WTC11 (cell line): ENCODE data around the gene ROR2. TPM values are rescaled to one million over a fixed set of nuclear protein-coding genes. Genes with fewer than 3 reads are reported as not detected.

Experiments used
- ATAC-seq: fragments of 200-7000 bp; cut with Tn5 transposase; 2 replicates; pipeline ENCODE4 v1.10.0; 2021; ENCODE audit warnings: mild to moderate bottlenecking, moderate library complexity
- CTCF ChIA-PET: fragments of 300-600 bp; sonication (Branson Sonifier 250); formaldehyde crosslinking; loops from one replicate; lab custom pipeline; 2021; ENCODE audit warnings: antibody characterized with exemption; lab: Charles Lee
- POLR2A ChIA-PET: fragments of 350-600 bp; sonication (Branson Sonifier 250); formaldehyde crosslinking; loops from one replicate; lab custom pipeline; 2021; ENCODE audit warnings: antibody characterized with exemption; lab: Charles Lee
- DNase-seq: peaks from one replicate; pipeline ENCODE4 v3.0.0; 2021; ENCODE audit warnings: low spot score
- H3K27ac Mint-ChIP-seq: 2 replicates; pipeline ENCODE4 v1.8.0; 2021; ENCODE audit warnings: mixed read lengths
- H3K27me3 Mint-ChIP-seq: 2 replicates; pipeline ENCODE4 v1.8.0; 2021; ENCODE audit warnings: low read depth, mild to moderate bottlenecking, moderate library complexity, mixed read lengths
- H3K36me3 Mint-ChIP-seq: 2 replicates; pipeline ENCODE4 v1.8.0; 2021; ENCODE audit warnings: mixed read lengths
- H3K4me1 Mint-ChIP-seq: 2 replicates; pipeline ENCODE4 v1.8.0; 2022; ENCODE audit warnings: mixed read lengths
- H3K4me3 Mint-ChIP-seq: 2 replicates; pipeline ENCODE4 v1.8.0; 2021; ENCODE audit warnings: mild to moderate bottlenecking, moderate library complexity, mixed read lengths
- H3K9me3 Mint-ChIP-seq: 2 replicates; pipeline ENCODE4 v1.8.0; 2021; ENCODE audit warnings: mixed read lengths
- ATF2 ChIP-seq: sonication (generic); formaldehyde crosslinking; IDR thresholded peaks from 2 replicates; pipeline ENCODE4 v1.8.1; 2022; ENCODE audit warnings: low read depth, missing genetic modification reagents, borderline replicate concordance
- ATF3 ChIP-seq: sonication (generic); formaldehyde crosslinking; conservative IDR thresholded peaks from 2 replicates; pipeline ENCODE4 v1.8.1; 2022; ENCODE audit warnings: mild to moderate bottlenecking, missing genetic modification reagents
- CDX4 ChIP-seq: fragments of 250-450 bp; sonication (Bioruptor Pico); IDR thresholded peaks from 2 replicates; pipeline ENCODE4 v1.9.0; 2021; ENCODE audit warnings: moderate library complexity, mild to moderate bottlenecking, inconsistent platforms, borderline replicate concordance
- E2F4 ChIP-seq: sonication (generic); formaldehyde crosslinking; IDR thresholded peaks from 2 replicates; pipeline ENCODE4 v1.8.1; 2022; ENCODE audit warnings: low read depth, mild to moderate bottlenecking, moderate library complexity, missing genetic modification reagents, borderline replicate concordance
- ELF4 ChIP-seq: sonication (generic); formaldehyde crosslinking; IDR thresholded peaks from 2 replicates; pipeline ENCODE4 v1.8.1; 2022; ENCODE audit warnings: low read depth, mild to moderate bottlenecking, moderate library complexity, missing genetic modification reagents
- HMGA2 ChIP-seq: fragments of 250-450 bp; sonication (Bioruptor Pico); IDR thresholded peaks from 2 replicates; pipeline ENCODE4 v1.4.0; 2021; ENCODE audit warnings: mild to moderate bottlenecking, moderate library complexity
- HMGXB4 ChIP-seq: sonication (generic); formaldehyde crosslinking; IDR thresholded peaks from 2 replicates; pipeline ENCODE4 v1.8.1; 2023; ENCODE audit warnings: mild to moderate bottlenecking, moderate library complexity, missing genetic modification reagents
- IRF1 ChIP-seq: sonication (generic); formaldehyde crosslinking; IDR thresholded peaks from 2 replicates; pipeline ENCODE4 v1.8.0; 2023; ENCODE audit warnings: missing genetic modification reagents
- JAZF1 ChIP-seq: fragments of 250-450 bp; sonication (Bioruptor Pico); IDR thresholded peaks from 2 replicates; pipeline ENCODE4 v1.9.0; 2021; ENCODE audit warnings: moderate library complexity, mild to moderate bottlenecking, inconsistent platforms
- MLX ChIP-seq: sonication (generic); formaldehyde crosslinking; IDR thresholded peaks from 2 replicates; pipeline ENCODE4 v1.8.1; 2023; ENCODE audit warnings: mild to moderate bottlenecking, missing genetic modification reagents, moderate library complexity
- MXD4 ChIP-seq: fragments of 250-450 bp; sonication (Bioruptor Pico); IDR thresholded peaks from 2 replicates; pipeline ENCODE4 v1.8.0; 2021; ENCODE audit warnings: mild to moderate bottlenecking, moderate library complexity, borderline replicate concordance
- PREB ChIP-seq: sonication (generic); formaldehyde crosslinking; IDR thresholded peaks from 2 replicates; pipeline ENCODE4 v1.8.1; 2022; ENCODE audit warnings: mild to moderate bottlenecking, missing genetic modification reagents, moderate library complexity, borderline replicate concordance
- ZBTB43 ChIP-seq: sonication (generic); formaldehyde crosslinking; IDR thresholded peaks from 2 replicates; pipeline ENCODE4 v1.8.1; 2023; ENCODE audit warnings: mild to moderate bottlenecking, missing genetic modification reagents
- ZNF317 ChIP-seq: sonication (generic); formaldehyde crosslinking; IDR thresholded peaks from 2 replicates; pipeline ENCODE4 v1.8.1; 2023; ENCODE audit warnings: low read depth, mild to moderate bottlenecking, moderate library complexity, missing genetic modification reagents, borderline replicate concordance
- ZNF423 ChIP-seq: fragments of 250-450 bp; sonication (Bioruptor Pico); IDR thresholded peaks from 2 replicates; pipeline ENCODE4 v2.1.2; 2022; ENCODE audit warnings: mild to moderate bottlenecking, moderate library complexity
- ZNF425 ChIP-seq: fragments of 250-450 bp; sonication (Bioruptor Pico); conservative IDR thresholded peaks from 2 replicates; pipeline ENCODE4 v1.9.0; 2021; ENCODE audit warnings: mild to moderate bottlenecking
- ZNF532 ChIP-seq: fragments of 250-450 bp; sonication (Bioruptor Pico); IDR thresholded peaks from 2 replicates; pipeline ENCODE4 v1.9.0; 2021; ENCODE audit warnings: mild to moderate bottlenecking, borderline replicate concordance
- ZNF671 ChIP-seq: fragments of 250-450 bp; sonication (Bioruptor Pico); IDR thresholded peaks from 2 replicates; pipeline ENCODE4 v1.8.0; 2021; ENCODE audit warnings: mild to moderate bottlenecking
- total RNA-seq: library from RNA; stranded (reverse); gene quantifications from 3 replicates; pipeline ENCODE4 v1.2.3, GENCODE V29; 2021

The ROR2 gene
- total RNA-seq, 1 experiment from 2014 or later, result 19.8 TPM

GRCh38 chr9:91582181-91582580, 367.8 kb downstream of the ROR2 start (continued):
- no peak for TF ChIP-seq PREB (CRISPR knock-in tag)
- TF ChIP-seq ATF2 (CRISPR knock-in tag), result no peak
- no peak for TF ChIP-seq ZNF532 (CRISPR knock-in tag)
- no peak for TF ChIP-seq ZNF423 (CRISPR knock-in tag)
- TF ChIP-seq CDX4, result no peak
- TF ChIP-seq MLX, result no peak
- TF ChIP-seq ZBTB43 (CRISPR knock-in tag), result no peak
- no peak for TF ChIP-seq ZNF425

GRCh38 chr9:91580136-91580535, 369.9 kb downstream of the ROR2 start:
- ATAC-seq, result peak; percentile 87
- Mint-ChIP-seq H3K4me1 (peaks cover 24% of the 10 kb centered on the region), H3K36me3 (no peaks in the 10 kb centered on the region), H3K9me3 (peaks cover 5% of the 10 kb centered on the region; the same call in 1 of the 2 replicates), H3K27ac (no peak overlapping the region), H3K27me3 (no peaks in the 10 kb centered on the region), H3K4me3 (no peak overlapping the region)
- no peak for DNase-seq
- POLR2A ChIA-PET, result interaction anchor here (0.6 kb wide), 1 partner anchor 237 kb away, joined by 5 read pairs; no protein-coding TSS in a partner anchor
- TF ChIP-seq ATF3 (CRISPR knock-in tag), result no peak
- no peak for TF ChIP-seq JAZF1 (CRISPR knock-in tag)
- no peak for TF ChIP-seq MXD4 (CRISPR knock-in tag)
- no peak for TF ChIP-seq ZNF671 (CRISPR knock-in tag)
- TF ChIP-seq HMGXB4 (CRISPR knock-in tag), result no peak
- TF ChIP-seq E2F4 (CRISPR knock-in tag), result no peak
- TF ChIP-seq HMGA2 (CRISPR knock-in tag), result no peak
- no peak for TF ChIP-seq ELF4
- no peak for TF ChIP-seq ZNF317 (CRISPR knock-in tag)
- no peak for TF ChIP-seq IRF1
- TF ChIP-seq, all 79 proteins: peak for 0
- CTCF ChIA-PET, result interaction anchor here (0.6 to 1.3 kb wide), 4 partner anchors 66 to 665 kb away, joined by 3 to 5 read pairs (median 3); no protein-coding TSS in a partner anchor
